ENCODE data around the gene CENPV.
"Not testable (repeated sequence)": the region's sequence is repeated elsewhere in the genome, so short reads cannot be mapped to it uniquely, and the experiment has no call there.

The CENPV gene

GRCh38 chr17:16353317-16354174, at the start of gene CENPV:
TSS of gene CENPV (minus strand) at chr17:16353469. CDS start at chr17:16353436, 33 bp downstream.
- ATAC-seq (ENCODE audit: low read depth) (peak; percentile 54), DNase-seq (ENCODE audit: low spot score) (no peak)
- Histone ChIP-seq H3K4me1 (ENCODE audit: insufficient read depth, poor library complexity, severe bottlenecking) (peaks cover 3% of the 10 kb centered on the region), H3K36me3 (ENCODE audit: low read depth) (peaks cover 13% of the 10 kb centered on the region), H3K4me3 (ENCODE audit: severe bottlenecking) (peak within 1 kb of the TSS; percentile 100), H3K27me3 (ENCODE audit: insufficient read depth, poor library complexity, severe bottlenecking) (no peaks in the 10 kb centered on the region), H3K27ac (ENCODE audit: poor library complexity, severe bottlenecking) (peak within 1 kb of the TSS; percentile 20), H3K9me3 (ENCODE audit: severe bottlenecking) (no peaks in the 10 kb centered on the region)
- TF ChIP-seq CTCF (IDR thresholded peaks at IDR 0.05; ENCODE audit: poor library complexity, severe bottlenecking): peak; percentile 78

DNA sequence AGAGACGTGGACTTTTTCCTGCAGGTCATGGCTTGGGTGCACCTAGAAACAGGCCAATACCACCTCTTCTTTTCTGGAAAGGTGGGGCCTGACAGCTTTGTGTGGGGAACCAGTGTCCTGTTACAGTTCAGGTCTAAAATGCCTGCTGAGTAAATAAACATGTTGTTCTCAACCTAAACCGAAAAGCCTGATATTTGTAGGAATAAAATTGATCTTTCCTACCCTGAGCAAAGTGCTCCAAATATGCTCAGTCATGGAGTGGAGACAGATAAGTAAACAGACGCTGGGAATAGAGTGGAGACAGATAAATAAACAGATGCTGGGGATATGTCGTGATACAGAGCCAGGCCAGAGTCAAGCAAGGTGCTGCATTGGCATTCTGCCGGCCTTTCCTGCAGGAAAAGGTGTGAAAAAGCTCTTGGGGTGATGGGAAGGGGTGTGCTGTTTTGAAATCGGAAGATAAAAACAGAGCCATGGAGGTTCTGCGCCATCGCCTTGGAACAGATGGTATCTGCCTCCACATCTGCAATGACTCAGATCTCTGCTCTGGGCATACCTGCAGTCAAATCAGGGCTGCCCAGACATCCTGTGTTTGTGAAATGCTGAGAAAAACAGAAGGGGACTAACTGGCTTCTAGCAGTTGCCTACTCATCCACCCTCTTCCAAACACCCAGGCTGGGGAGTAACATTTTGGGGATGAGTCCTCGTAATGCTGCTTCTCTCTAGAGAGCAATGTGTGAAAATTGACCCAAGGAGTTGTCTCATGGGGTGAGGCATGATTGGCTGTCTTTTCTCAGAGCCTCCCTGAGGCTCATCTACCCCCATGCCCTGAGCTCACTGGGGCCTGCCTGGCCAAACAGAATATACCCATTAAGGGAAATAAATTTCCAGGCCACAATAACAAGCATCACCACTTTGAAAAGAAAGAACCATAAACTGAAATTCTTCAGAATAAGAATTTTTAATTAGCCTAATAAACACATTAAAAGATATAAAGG, 45.3 kb upstream of the CENPV start:
- Histone ChIP-seq H3K9me3 (ENCODE audit: severe bottlenecking) (no peaks in the 10 kb centered on the region), H3K36me3 (ENCODE audit: low read depth) (no peaks in the 10 kb centered on the region), H3K4me1 (ENCODE audit: insufficient read depth, poor library complexity, severe bottlenecking) (peaks cover 8% of the 10 kb centered on the region), H3K27me3 (ENCODE audit: insufficient read depth, poor library complexity, severe bottlenecking) (no peaks in the 10 kb centered on the region), H3K4me3 (ENCODE audit: severe bottlenecking) (no peak overlapping the region), H3K27ac (ENCODE audit: poor library complexity, severe bottlenecking) (no peak overlapping the region)
- no peak for DNase-seq (ENCODE audit: low spot score)
- peak; percentile 97 for ATAC-seq (ENCODE audit: low read depth)
- TF ChIP-seq CTCF (IDR thresholded peaks at IDR 0.05; ENCODE audit: poor library complexity, severe bottlenecking): no peak

- not testable (repeated sequence) for H3K27ac ChIP-seq (ENCODE audit: poor library complexity, severe bottlenecking); H3K36me3 ChIP-seq (ENCODE audit: low read depth); H3K4me3 ChIP-seq (ENCODE audit: severe bottlenecking); H3K4me1 ChIP-seq (ENCODE audit: insufficient read depth, poor library complexity, severe bottlenecking); ATAC-seq (ENCODE audit: low read depth); DNase-seq (ENCODE audit: low spot score); H3K27me3 ChIP-seq (ENCODE audit: insufficient read depth, poor library complexity, severe bottlenecking); H3K9me3 ChIP-seq (ENCODE audit: severe bottlenecking)
Observed at GRCh38 chr17:16396693-16397092, 43.4 kb upstream of the CENPV start.

DNA sequence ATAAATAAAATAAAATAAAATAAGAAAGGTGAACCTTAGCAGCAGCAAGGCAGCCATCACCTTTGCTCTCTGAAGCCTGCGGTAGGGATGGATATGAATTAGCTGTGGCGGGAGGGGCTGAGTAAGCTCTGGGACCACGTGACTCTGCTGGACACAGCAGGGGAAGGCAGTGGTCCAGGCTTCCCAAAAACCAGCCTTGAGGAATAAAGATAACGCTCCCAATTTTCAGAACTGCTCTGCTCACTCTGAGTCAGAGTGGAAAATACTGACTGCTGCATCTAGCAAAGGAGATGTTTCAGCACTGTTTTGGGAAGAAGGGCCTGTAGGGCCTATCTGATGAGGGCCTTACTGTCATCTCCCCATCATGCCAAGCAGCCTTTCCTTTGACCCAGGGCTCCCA, 42.6 kb upstream of the CENPV start:
- DNase-seq (ENCODE audit: low spot score); H3K4me3 ChIP-seq (ENCODE audit: severe bottlenecking); H3K4me1 ChIP-seq (ENCODE audit: insufficient read depth, poor library complexity, severe bottlenecking); H3K9me3 ChIP-seq (ENCODE audit: severe bottlenecking); ATAC-seq (ENCODE audit: low read depth); H3K27me3 ChIP-seq (ENCODE audit: insufficient read depth, poor library complexity, severe bottlenecking); H3K27ac ChIP-seq (ENCODE audit: poor library complexity, severe bottlenecking); H3K36me3 ChIP-seq (ENCODE audit: low read depth): not testable (repeated sequence)

DNA sequence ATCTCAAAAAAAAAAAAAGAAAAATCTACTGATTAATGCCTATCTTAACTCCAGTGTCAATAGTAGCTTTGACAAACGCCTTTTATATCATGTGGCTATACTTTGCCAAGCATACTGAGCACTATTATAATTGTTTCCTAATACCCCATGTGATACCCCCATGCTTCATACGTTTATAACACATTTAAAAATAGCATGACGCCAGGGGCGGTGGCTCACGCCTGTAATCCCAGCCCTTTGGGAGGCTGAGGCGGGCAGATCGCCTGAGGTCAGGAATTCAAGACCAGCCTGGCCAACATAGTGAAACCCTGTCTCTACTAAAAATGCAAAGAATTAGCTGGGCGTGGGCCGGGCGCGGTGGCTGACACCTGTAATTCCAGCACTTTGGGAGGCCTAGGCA, 39.2 kb upstream of the CENPV start:
- not testable (repeated sequence) for ATAC-seq (ENCODE audit: low read depth); DNase-seq (ENCODE audit: low spot score); H3K36me3 ChIP-seq (ENCODE audit: low read depth); H3K9me3 ChIP-seq (ENCODE audit: severe bottlenecking); H3K4me3 ChIP-seq (ENCODE audit: severe bottlenecking); H3K27ac ChIP-seq (ENCODE audit: poor library complexity, severe bottlenecking); H3K4me1 ChIP-seq (ENCODE audit: insufficient read depth, poor library complexity, severe bottlenecking); H3K27me3 ChIP-seq (ENCODE audit: insufficient read depth, poor library complexity, severe bottlenecking)

GRCh38 chr17:16391451-16391850, 38.2 kb upstream of the CENPV start:
- no peak for TF ChIP-seq CTCF (IDR thresholded peaks at IDR 0.05; ENCODE audit: poor library complexity, severe bottlenecking)
- ATAC-seq (ENCODE audit: low read depth): no peak
- H3K4me3 ChIP-seq (ENCODE audit: severe bottlenecking): no peak overlapping the region
- no peaks in the 10 kb centered on the region for H3K27me3 ChIP-seq (ENCODE audit: insufficient read depth, poor library complexity, severe bottlenecking)
- no peaks in the 10 kb centered on the region for H3K36me3 ChIP-seq (ENCODE audit: low read depth)
- no peak for DNase-seq (ENCODE audit: low spot score)
- no peak overlapping the region for H3K27ac ChIP-seq (ENCODE audit: poor library complexity, severe bottlenecking)
- H3K4me1 ChIP-seq (ENCODE audit: insufficient read depth, poor library complexity, severe bottlenecking): no peaks in the 10 kb centered on the region
- H3K9me3 ChIP-seq (ENCODE audit: severe bottlenecking): no peaks in the 10 kb centered on the region

- Histone ChIP-seq H3K36me3 (ENCODE audit: low read depth) (peaks cover 15% of the 10 kb centered on the region), H3K4me1 (ENCODE audit: insufficient read depth, poor library complexity, severe bottlenecking) (peaks cover 16% of the 10 kb centered on the region), H3K27ac (ENCODE audit: poor library complexity, severe bottlenecking) (peak overlapping the region; percentile 40)
- H3K9me3 ChIP-seq (ENCODE audit: severe bottlenecking); H3K4me3 ChIP-seq (ENCODE audit: severe bottlenecking); DNase-seq (ENCODE audit: low spot score); H3K27me3 ChIP-seq (ENCODE audit: insufficient read depth, poor library complexity, severe bottlenecking); ATAC-seq (ENCODE audit: low read depth): not testable (repeated sequence)
Observed at GRCh38 chr17:16386126-16386507, 32.8 kb upstream of the CENPV start.

Measured in RWPE2 (cell line).